Esophagus squamous epithelium (tissue), 4 donors: ENCODE measurements around the gene ZFP91.

ENCODE experiments used
- CTCF ChIP-seq, 6 experiments: fragments of 450-650 bp in 4 of 6; fragments of 200-600 bp in 2 of 6; sonication (generic) in 2 of 6; IDR thresholded peaks; one replicate each; pipeline ENCODE4 v1.5.1; 2016 to 2019; ENCODE audit warnings: antibody characterized with exemption in 6 of 6, mild to moderate bottlenecking in 4 of 6, moderate library complexity in 4 of 6
- POLR2A ChIP-seq, 4 donors: fragments of 450-650 bp; IDR thresholded peaks; one replicate each; pipeline ENCODE4 v1.6.1; 2017; ENCODE audit warnings: antibody characterized with exemption in 4 of 4, mild to moderate bottlenecking in 4 of 4, moderate library complexity in 3 of 4

DNA sequence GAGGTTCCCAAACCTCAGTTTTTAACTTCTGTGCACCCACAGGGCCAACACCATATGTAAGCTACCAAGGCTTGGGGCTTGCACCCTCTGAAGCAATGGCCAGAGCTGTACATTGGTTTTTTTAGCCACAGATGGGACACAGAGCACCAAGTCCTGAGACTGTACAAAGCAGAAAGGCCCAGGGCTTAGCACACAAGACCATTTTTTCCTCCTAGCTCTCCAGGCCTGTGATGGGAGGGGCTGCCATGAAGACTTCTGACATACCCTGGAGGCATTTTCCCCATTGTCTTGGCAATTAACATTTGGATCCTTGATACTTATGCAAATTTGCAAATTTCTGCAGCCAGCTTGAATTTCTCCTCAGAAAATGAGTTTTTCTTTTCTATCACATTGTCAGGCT lies 67.0 kb downstream of the ZFP91 start:
- TF ChIP-seq CTCF (IDR thresholded peaks at IDR 0.05) (no peak), POLR2A (IDR thresholded peaks at IDR 0.05) (no peak)
